ENCODE results near the gene EZR. TPM values are rescaled to one million over a fixed set of nuclear protein-coding genes. Genes with fewer than 3 reads are reported as not detected.

EZR gene
- total and polyA plus RNA-seq, 9 of the 15 experiments (the other 6 are each of a cell fraction or from before 2014, with no cell fraction given) = 36.5 to 162 (median 104) TPM

- TF ChIP-seq CHD7 (IDR thresholded peaks at IDR 0.05; ENCODE audit: low read depth, low read length) = no peak
- TF ChIP-seq, protein P1, sequence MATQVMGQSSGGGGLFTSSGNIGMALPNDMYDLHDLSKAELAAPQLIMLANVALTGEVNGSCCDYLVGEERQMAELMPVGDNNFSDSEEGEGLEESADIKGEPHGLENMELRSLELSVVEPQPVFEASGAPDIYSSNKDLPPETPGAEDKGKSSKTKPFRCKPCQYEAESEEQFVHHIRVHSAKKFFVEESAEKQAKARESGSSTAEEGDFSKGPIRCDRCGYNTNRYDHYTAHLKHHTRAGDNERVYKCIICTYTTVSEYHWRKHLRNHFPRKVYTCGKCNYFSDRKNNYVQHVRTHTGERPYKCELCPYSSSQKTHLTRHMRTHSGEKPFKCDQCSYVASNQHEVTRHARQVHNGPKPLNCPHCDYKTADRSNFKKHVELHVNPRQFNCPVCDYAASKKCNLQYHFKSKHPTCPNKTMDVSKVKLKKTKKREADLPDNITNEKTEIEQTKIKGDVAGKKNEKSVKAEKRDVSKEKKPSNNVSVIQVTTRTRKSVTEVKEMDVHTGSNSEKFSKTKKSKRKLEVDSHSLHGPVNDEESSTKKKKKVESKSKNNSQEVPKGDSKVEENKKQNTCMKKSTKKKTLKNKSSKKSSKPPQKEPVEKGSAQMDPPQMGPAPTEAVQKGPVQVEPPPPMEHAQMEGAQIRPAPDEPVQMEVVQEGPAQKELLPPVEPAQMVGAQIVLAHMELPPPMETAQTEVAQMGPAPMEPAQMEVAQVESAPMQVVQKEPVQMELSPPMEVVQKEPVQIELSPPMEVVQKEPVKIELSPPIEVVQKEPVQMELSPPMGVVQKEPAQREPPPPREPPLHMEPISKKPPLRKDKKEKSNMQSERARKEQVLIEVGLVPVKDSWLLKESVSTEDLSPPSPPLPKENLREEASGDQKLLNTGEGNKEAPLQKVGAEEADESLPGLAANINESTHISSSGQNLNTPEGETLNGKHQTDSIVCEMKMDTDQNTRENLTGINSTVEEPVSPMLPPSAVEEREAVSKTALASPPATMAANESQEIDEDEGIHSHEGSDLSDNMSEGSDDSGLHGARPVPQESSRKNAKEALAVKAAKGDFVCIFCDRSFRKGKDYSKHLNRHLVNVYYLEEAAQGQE (IDR thresholded peaks at IDR 0.05; ENCODE audit: borderline replicate concordance) = peak; percentile 56; the same call in 1 of the 2 replicates
- TF ChIP-seq, protein P1 (CRISPR knock-in tag; IDR thresholded peaks at IDR 0.05; ENCODE audit: low read depth) = no peak
- peak; percentile 80; the same call in 1 of the 2 replicates for TF ChIP-seq DMBX1 (CRISPR knock-in tag; IDR thresholded peaks at IDR 0.05; ENCODE audit: borderline replicate concordance)
- TF ChIP-seq TEAD4 (IDR thresholded peaks at IDR 0.05; ENCODE audit: low read length) = peak; percentile 99
- TF ChIP-seq TEAD4 (CRISPR knock-in tag; IDR thresholded peaks at IDR 0.05; ENCODE audit: borderline replicate concordance) = peak; percentile 98
- TF ChIP-seq PRMT5 (CRISPR knock-in tag; IDR thresholded peaks at IDR 0.05) = no peak
These were observed 34.1 kb upstream of the EZR start (continued) for GRCh38 chr6:158853072-158853879.
